Keratinocyte (primary cell): ENCODE measurements around the gene CENPVL3. TPM values are rescaled to one million over a fixed set of nuclear protein-coding genes. Genes with fewer than 3 reads are reported as not detected.

Experiments
- DNase-seq: peaks from one replicate; pipeline ENCODE4 v3.0.0-alpha.2; 2011; ENCODE audit warnings: low read depth, missing footprints, low spot score
- FAIRE-seq: peaks from 2 replicates; lab custom pipeline; 2011; peaks lifted over from hg19 to GRCh38; lab: Jason Lieb, UNC
- H2AFZ ChIP-seq: 2 replicates; pipeline ENCODE4 v1.6.0; 2012; ENCODE audit warnings: low read length, control low read depth, inconsistent platforms; ENCODE audit not compliant: control insufficient read depth
- H3K27ac ChIP-seq: 2 replicates; pipeline ENCODE4 v1.5.1; 2011; ENCODE audit warnings: low read length; ENCODE audit not compliant: control insufficient read depth, insufficient read depth
- H3K27me3 ChIP-seq: 3 replicates; pipeline ENCODE4 v1.6.0; 2011; ENCODE audit warnings: low read length; ENCODE audit not compliant: control insufficient read depth, insufficient read depth; ENCODE audit errors: extremely low read depth
- H3K36me3 ChIP-seq, 2 experiments: 2 replicates in 1 of 2; 3 replicates in 1 of 2; pipeline ENCODE4 v1.5.1; 2011; ENCODE audit warnings: low read length in 2 of 2, mild to moderate bottlenecking in 1 of 2; ENCODE audit not compliant: control insufficient read depth in 2 of 2, insufficient read depth in 2 of 2; ENCODE audit errors: extremely low read depth in 1 of 2
- H3K4me1 ChIP-seq: 3 replicates; pipeline ENCODE4 v1.5.1; 2011; ENCODE audit warnings: low read length; ENCODE audit not compliant: control insufficient read depth, insufficient read depth; ENCODE audit errors: extremely low read depth
- H3K4me2 ChIP-seq: 3 replicates; pipeline ENCODE4 v1.6.0; 2011; ENCODE audit warnings: low read depth, low read length; ENCODE audit not compliant: control insufficient read depth, insufficient read depth; ENCODE audit errors: extremely low read depth
- H3K4me3 ChIP-seq, 3 experiments: fragments of 200-600 bp in 1 of 3; sonication (generic) in 1 of 3; 2 replicates in 2 of 3; 3 replicates in 1 of 3; pipeline ENCODE4 v1.5.1; 2011 to 2016; ENCODE audit warnings: low read length in 3 of 3, mild to moderate bottlenecking in 3 of 3, control low read depth in 2 of 3, inconsistent platforms in 1 of 3, low read depth in 1 of 3, mixed read lengths in 1 of 3, mixed run types in 1 of 3, moderate library complexity in 1 of 3; ENCODE audit not compliant: control insufficient read depth in 2 of 3, insufficient read depth in 2 of 3; ENCODE audit errors: extremely low read depth in 1 of 3
- H3K79me2 ChIP-seq: 2 replicates; pipeline ENCODE4 v1.6.0; 2012; ENCODE audit warnings: low read length; ENCODE audit not compliant: control insufficient read depth, insufficient read depth
- H3K9ac ChIP-seq: 3 replicates; pipeline ENCODE4 v1.6.0; 2011; ENCODE audit warnings: low read length; ENCODE audit not compliant: control insufficient read depth, insufficient read depth; ENCODE audit errors: extremely low read depth
- H3K9me1 ChIP-seq: 3 replicates; pipeline ENCODE4 v1.6.0; 2011; ENCODE audit warnings: low read length; ENCODE audit not compliant: control insufficient read depth, insufficient read depth; ENCODE audit errors: extremely low read depth
- H3K9me3 ChIP-seq: 2 replicates; pipeline ENCODE4 v1.5.1; 2012; ENCODE audit warnings: low read depth, low read length; ENCODE audit not compliant: control insufficient read depth
- H4K20me1 ChIP-seq: 3 replicates; pipeline ENCODE4 v1.6.0; 2011; ENCODE audit warnings: low read length; ENCODE audit not compliant: control insufficient read depth, insufficient read depth; ENCODE audit errors: extremely low read depth
- CTCF ChIP-seq, 3 experiments: IDR thresholded peaks in 1 of 3; conservative IDR thresholded peaks in 1 of 3; optimal IDR thresholded peaks in 1 of 3; 2 replicates in 2 of 3; 3 replicates in 1 of 3; pipeline versions ENCODE3 to v1.5.1; 2011; ENCODE audit warnings: low read length in 3 of 3, mild to moderate bottlenecking in 3 of 3, moderate library complexity in 2 of 3, control low read depth in 1 of 3, inconsistent platforms in 1 of 3; ENCODE audit not compliant: insufficient read depth in 2 of 3; ENCODE audit errors: extremely low read depth in 1 of 3
- EZH2 ChIP-seq: IDR thresholded peaks from one replicate; pipeline ENCODE4 v1.6.1; 2012; ENCODE audit warnings: inconsistent platforms, mild to moderate bottlenecking, low read length, moderate library complexity
- dilution Hi-C: fragments of 300-500 bp; cut with MboI; formaldehyde crosslinking; loops from one replicate; pipeline ENCODE4 v1.7.0; 2020; ENCODE audit warnings: low sequenced_read_pairs; ENCODE audit not compliant: extremely low pct_ligation_motif_present
- polyA plus RNA-seq, 5 experiments: library from polyadenylated mRNA; depleted of rRNA in 3 of 5; stranded (reverse) in 3 of 5; stranded (forward) in 1 of 5; unstranded in 1 of 5; fragments of >200 nt; gene quantifications; 1 replicate in 1 of 5; 2 replicates in 3 of 5; 3 replicates in 1 of 5; pipeline versions ENCODE4 v1.2.1 to v1.2.3, GENCODE V29; 2011 to 2012; ENCODE audit warnings: missing spikeins in 2 of 5, low read depth in 1 of 5, low replicate concordance in 1 of 5

Gene CENPVL3
- polyA plus RNA-seq, 1 donor (not counting 4 experiments of a cell fraction or from before 2014, with no cell fraction given), result not detected

GRCh38 chrX:51608126-51608525 lies 10.6 kb downstream of the CENPVL3 start:
- Histone ChIP-seq H3K27me3 (no peaks in the 10 kb centered on the region), H3K79me2 (no peaks in the 10 kb centered on the region), H3K9me1 (no peaks in the 10 kb centered on the region), H2AFZ (no peak overlapping the region), H3K27ac (no peak overlapping the region), H3K9ac (no peak overlapping the region), H3K4me2 (no peak overlapping the region), H3K9me3 (no peaks in the 10 kb centered on the region), H4K20me1 (no peaks in the 10 kb centered on the region), H3K4me3 (no peak overlapping the region), H3K4me1 (no peaks in the 10 kb centered on the region), H3K36me3 (no peaks in the 10 kb centered on the region)
- FAIRE-seq, result no peak
- no peak for DNase-seq
- dilution Hi-C loops, result no loop called here
- TF ChIP-seq CTCF (optimal IDR thresholded peaks at IDR 0.05 in 1 of 3, IDR thresholded peaks at IDR 0.05 in 1 of 3, conservative IDR thresholded peaks at IDR 0.05 in 1 of 3; ENCODE audit: extremely low read depth in 1 of 3, insufficient read depth in 2 of 3, low read length in 3 of 3) (no peak), EZH2 (no peak)

GRCh38 chrX:51606446-51606845 lies 12.3 kb downstream of the CENPVL3 start:
- Histone ChIP-seq H3K27me3 (no peaks in the 10 kb centered on the region), H3K4me1 (no peaks in the 10 kb centered on the region), H3K9me3 (no peaks in the 10 kb centered on the region), H3K27ac (no peak overlapping the region), H3K9me1 (no peaks in the 10 kb centered on the region), H3K36me3 (no peaks in the 10 kb centered on the region), H3K4me2 (no peak overlapping the region), H3K4me3 (no peak overlapping the region), H2AFZ (no peak overlapping the region), H3K79me2 (no peaks in the 10 kb centered on the region), H3K9ac (no peak overlapping the region), H4K20me1 (no peaks in the 10 kb centered on the region)
- TF ChIP-seq EZH2, result no peak
- no peak for TF ChIP-seq CTCF (optimal IDR thresholded peaks at IDR 0.05 in 1 of 3, IDR thresholded peaks at IDR 0.05 in 1 of 3, conservative IDR thresholded peaks at IDR 0.05 in 1 of 3; ENCODE audit: extremely low read depth in 1 of 3, insufficient read depth in 2 of 3, low read length in 3 of 3)
- FAIRE-seq (no peak), DNase-seq (no peak)
- dilution Hi-C loops, result no loop called here
